T-helper 9 cell (primary cell): ENCODE measurements around the gene TSPAN7.

Source experiments
- DNase-seq: peaks from one replicate; pipeline ENCODE4 v3.0.0-alpha.2; 2020
- total RNA-seq, 2 donors: gene quantifications; one replicate each; lab custom pipeline; 2026; lab: John Stamatoyannopoulos, UW

TSPAN7 gene
- 0 to 0.21 reads per million in 2 donors for total RNA-seq

- DNase-seq = peak; percentile 61
Measured at GRCh38 chrX:38561126-38561868, at the start of gene TSPAN7. Gene TSPAN7 (plus strand): TSS chrX:38561542. CDS start chrX:38561547, 5 bp downstream.

GRCh38 chrX:38513112-38513742, 48.1 kb upstream of the TSPAN7 start:
- DNase-seq = no peak

- DNase-seq = no peak
Measured at GRCh38 chrX:38514016-38514854, 47.1 kb upstream of the TSPAN7 start.

GRCh38 chrX:38515291-38515690, 46.1 kb upstream of the TSPAN7 start:
- no peak for DNase-seq

GRCh38 chrX:38516196-38516774, 45.1 kb upstream of the TSPAN7 start:
- no peak for DNase-seq

- no peak for DNase-seq
Measured at GRCh38 chrX:38519651-38520050, 41.7 kb upstream of the TSPAN7 start.

GRCh38 chrX:38538134-38538533, 23.2 kb upstream of the TSPAN7 start:
- DNase-seq = no peak

- DNase-seq = no peak
Measured at GRCh38 chrX:38539748-38540147, 21.6 kb upstream of the TSPAN7 start.

- DNase-seq = no peak
Measured at GRCh38 chrX:38548508-38548907, 12.8 kb upstream of the TSPAN7 start.

- DNase-seq = no peak
Measured at GRCh38 chrX:38552721-38553120, 8.6 kb upstream of the TSPAN7 start.

GRCh38 chrX:38558686-38559085, 2.7 kb upstream of the TSPAN7 start:
- DNase-seq = no peak

GRCh38 chrX:38560776-38561125, 591 bp upstream of the TSPAN7 start:
- no peak for DNase-seq

- DNase-seq = peak; percentile 2
Measured at GRCh38 chrX:38561951-38562719, 793 bp downstream of the TSPAN7 start.

GRCh38 chrX:38563030-38563429, 1.7 kb downstream of the TSPAN7 start:
- DNase-seq = no peak

- DNase-seq = no peak
Measured at GRCh38 chrX:38570396-38570795, 9.1 kb downstream of the TSPAN7 start.

GRCh38 chrX:38571058-38571457, 9.7 kb downstream of the TSPAN7 start:
- no peak for DNase-seq

- no peak for DNase-seq
Measured at GRCh38 chrX:38574858-38575257, 13.5 kb downstream of the TSPAN7 start.

- no peak for DNase-seq
Measured at GRCh38 chrX:38575888-38576287, 14.5 kb downstream of the TSPAN7 start.

GRCh38 chrX:38577738-38578137, 16.4 kb downstream of the TSPAN7 start:
- DNase-seq = no peak

GRCh38 chrX:38578167-38578566, 16.8 kb downstream of the TSPAN7 start:
- no peak for DNase-seq

GRCh38 chrX:38583181-38583580, 21.8 kb downstream of the TSPAN7 start:
- DNase-seq = no peak

GRCh38 chrX:38594434-38594833, 33.1 kb downstream of the TSPAN7 start:
- no peak for DNase-seq
